Smooth muscle cell (in vitro differentiated cells): ENCODE results near the gene CCDC157. TPM values are rescaled to one million over a fixed set of nuclear protein-coding genes. Genes with fewer than 3 reads are reported as not detected.
A peak's percentile ranks its signal among the peaks of the same experiment; 100 is the strongest.

Source experiments
- DNase-seq: peaks from one replicate; lab custom pipeline; 2025; ENCODE audit not compliant: unreplicated experiment; lab: John Stamatoyannopoulos, UW
- H2AFZ ChIP-seq: fragments of 200-600 bp; sonication (generic); 2 replicates; pipeline ENCODE4 v1.6.0; 2016; ENCODE audit warnings: antibody characterized with exemption, low read depth, mild to moderate bottlenecking
- H3F3A ChIP-seq: fragments of 200-600 bp; sonication (generic); 2 replicates; pipeline ENCODE4 v1.6.0; 2017; ENCODE audit warnings: antibody characterized with exemption, low read depth
- H3K27ac ChIP-seq: fragments of 200-600 bp; sonication (generic); 2 replicates; pipeline ENCODE4 v1.5.1; 2016; ENCODE audit warnings: low read depth, mild to moderate bottlenecking
- H3K27me3 ChIP-seq: fragments of 200-600 bp; sonication (generic); 2 replicates; pipeline ENCODE4 v1.6.1; 2016; ENCODE audit warnings: low read depth, mild to moderate bottlenecking
- H3K36me3 ChIP-seq: fragments of 200-600 bp; sonication (generic); 2 replicates; pipeline ENCODE4 v1.5.1; 2016; ENCODE audit warnings: low read depth
- H3K4me1 ChIP-seq: fragments of 200-600 bp; sonication (generic); 2 replicates; pipeline ENCODE4 v1.5.1; 2016; ENCODE audit warnings: low read depth
- H3K4me2 ChIP-seq: fragments of 200-600 bp; sonication (generic); 2 replicates; pipeline ENCODE4 v1.6.0; 2016; ENCODE audit warnings: mild to moderate bottlenecking
- H3K4me3 ChIP-seq: fragments of 200-600 bp; sonication (generic); 2 replicates; pipeline ENCODE4 v1.5.1; 2016; ENCODE audit warnings: mild to moderate bottlenecking
- H3K79me2 ChIP-seq: fragments of 200-600 bp; sonication (generic); 2 replicates; pipeline ENCODE4 v1.6.0; 2016; ENCODE audit warnings: low read depth, mild to moderate bottlenecking
- H3K9ac ChIP-seq: fragments of 200-600 bp; sonication (generic); 2 replicates; pipeline ENCODE4 v1.6.0; 2016; ENCODE audit warnings: low read depth
- H3K9me3 ChIP-seq: fragments of 200-600 bp; sonication (generic); replicated peaks from 2 replicates; pipeline ENCODE4 v1.5.1; 2016; ENCODE audit warnings: low read depth
- H4K20me1 ChIP-seq: fragments of 200-600 bp; sonication (generic); 2 replicates; pipeline ENCODE4 v1.6.0; 2016; ENCODE audit warnings: low read depth
- WGBS: methylation state at CpG from one replicate; pipeline ENCODE4 v1.1.7; 2016; ENCODE audit warnings: low lambda C conversion rate; 5-methylcytosine and 5-hydroxymethylcytosine counted together
- polyA plus RNA-seq: library from polyadenylated mRNA; unstranded; fragments of >200 nt; fragmentation: Nextera tagmentation; extraction: Ambion mirVana; gene quantifications from 2 replicates; pipeline ENCODE4 v1.2.1, GENCODE V29; 2016
- total RNA-seq: library from RNA; depleted of rRNA; stranded (reverse); fragments of >200 nt; gene quantifications from 2 replicates; pipeline ENCODE4 v1.2.3, GENCODE V29; 2014
- TF ChIP-seq, protein P1 (sequence below): fragments of 200-600 bp; sonication (generic); IDR thresholded peaks from 2 replicates; pipeline ENCODE4 v1.5.1; 2017; ENCODE audit warnings: borderline replicate concordance, mild to moderate bottlenecking, antibody characterized with exemption; ENCODE audit not compliant: insufficient read depth, poor library complexity, severe bottlenecking

The CCDC157 gene
- total and polyA plus RNA-seq, 2 experiments from 2014 or later = 2.5 to 4.8 TPM

- 91% methylated on average over 2 of the region's 2 CpGs for WGBS
- no peak overlapping the region for H3K9ac ChIP-seq
- peaks cover 94% of the 10 kb centered on the region for H3K79me2 ChIP-seq
- peaks cover 99% of the 10 kb centered on the region for H4K20me1 ChIP-seq
- DNase-seq = no peak
- peaks cover 20% of the 10 kb centered on the region for H3F3A ChIP-seq
- no peaks in the 10 kb centered on the region for H3K9me3 ChIP-seq
- TF ChIP-seq, protein P1, sequence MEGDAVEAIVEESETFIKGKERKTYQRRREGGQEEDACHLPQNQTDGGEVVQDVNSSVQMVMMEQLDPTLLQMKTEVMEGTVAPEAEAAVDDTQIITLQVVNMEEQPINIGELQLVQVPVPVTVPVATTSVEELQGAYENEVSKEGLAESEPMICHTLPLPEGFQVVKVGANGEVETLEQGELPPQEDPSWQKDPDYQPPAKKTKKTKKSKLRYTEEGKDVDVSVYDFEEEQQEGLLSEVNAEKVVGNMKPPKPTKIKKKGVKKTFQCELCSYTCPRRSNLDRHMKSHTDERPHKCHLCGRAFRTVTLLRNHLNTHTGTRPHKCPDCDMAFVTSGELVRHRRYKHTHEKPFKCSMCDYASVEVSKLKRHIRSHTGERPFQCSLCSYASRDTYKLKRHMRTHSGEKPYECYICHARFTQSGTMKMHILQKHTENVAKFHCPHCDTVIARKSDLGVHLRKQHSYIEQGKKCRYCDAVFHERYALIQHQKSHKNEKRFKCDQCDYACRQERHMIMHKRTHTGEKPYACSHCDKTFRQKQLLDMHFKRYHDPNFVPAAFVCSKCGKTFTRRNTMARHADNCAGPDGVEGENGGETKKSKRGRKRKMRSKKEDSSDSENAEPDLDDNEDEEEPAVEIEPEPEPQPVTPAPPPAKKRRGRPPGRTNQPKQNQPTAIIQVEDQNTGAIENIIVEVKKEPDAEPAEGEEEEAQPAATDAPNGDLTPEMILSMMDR = no peak
- no peak overlapping the region for H2AFZ ChIP-seq
- H3K4me3 ChIP-seq = no peak overlapping the region
- H3K27ac ChIP-seq = peak overlapping the region; percentile 74
- no peaks in the 10 kb centered on the region for H3K36me3 ChIP-seq
- H3K4me2 ChIP-seq = no peak overlapping the region
- H3K4me1 ChIP-seq = peaks cover 14% of the 10 kb centered on the region
- H3K27me3 ChIP-seq = no peaks in the 10 kb centered on the region
Measured at GRCh38 chr22:30315962-30316576, 40.7 kb upstream of the CCDC157 start.

- Histone ChIP-seq H3K79me2 (peaks cover 95% of the 10 kb centered on the region), H3K4me1 (peaks cover under 1% of the 10 kb centered on the region), H3K27ac (peak overlapping the region; percentile 64), H3K4me2 (peak overlapping the region; percentile 14), H3K9ac (no peak overlapping the region), H3F3A (peaks cover 6% of the 10 kb centered on the region), H3K36me3 (no peaks in the 10 kb centered on the region), H2AFZ (no peak overlapping the region), H3K9me3 (no peaks in the 10 kb centered on the region), H4K20me1 (peaks cover 99% of the 10 kb centered on the region), H3K4me3 (no peak overlapping the region), H3K27me3 (no peaks in the 10 kb centered on the region)
- TF ChIP-seq, protein P1 = no peak
- DNase-seq = no peak
- WGBS = 100% methylated on average over 1 of the region's 1 CpG
Measured at GRCh38 chr22:30317778-30318177, 39.0 kb upstream of the CCDC157 start.

DNA sequence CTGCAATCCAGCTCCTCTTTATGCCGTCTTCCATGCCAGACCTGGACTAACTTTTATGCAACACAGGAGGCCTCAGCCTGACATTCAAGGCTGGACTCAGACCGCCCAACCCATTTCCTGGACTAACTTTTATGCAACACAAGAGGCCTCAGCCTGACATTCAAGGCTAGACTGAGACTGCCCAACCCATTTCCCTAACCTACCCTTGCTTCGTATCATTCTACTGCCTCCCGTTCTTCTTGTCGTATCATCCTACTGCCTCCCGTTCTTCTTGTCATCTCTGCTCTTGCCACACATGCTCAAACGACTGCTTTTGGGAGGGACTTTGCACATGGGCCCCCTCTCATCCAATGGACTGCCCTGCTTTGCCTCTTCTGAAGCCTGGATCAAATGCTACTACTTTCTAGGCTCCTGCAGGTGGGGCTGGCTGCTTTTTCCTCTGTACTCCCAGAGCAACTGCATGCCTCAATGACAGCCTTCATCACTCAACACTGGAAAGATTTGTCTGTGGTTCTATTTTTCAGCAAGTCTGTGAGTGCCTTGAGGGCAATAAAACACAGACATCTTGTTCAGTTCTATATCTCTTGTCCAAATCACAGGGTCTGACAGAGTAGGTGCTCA is 37.9 kb upstream of the CCDC157 start:
- Histone ChIP-seq H4K20me1 (peaks cover 100% of the 10 kb centered on the region), H2AFZ (no peak overlapping the region), H3K4me2 (no peak overlapping the region), H3K79me2 (peaks cover 98% of the 10 kb centered on the region), H3K36me3 (no peaks in the 10 kb centered on the region), H3K27ac (peak overlapping the region; percentile 18), H3K9me3 (no peaks in the 10 kb centered on the region), H3K4me1 (no peaks in the 10 kb centered on the region), H3K27me3 (no peaks in the 10 kb centered on the region), H3F3A (peaks cover 5% of the 10 kb centered on the region), H3K4me3 (no peak overlapping the region), H3K9ac (no peak overlapping the region)
- DNase-seq = no peak
- TF ChIP-seq, protein P1 = no peak
- 88% methylated on average over 7 of the region's 7 CpGs for WGBS
